Activated CD8-positive, alpha-beta memory T cell treated with anti-CD3 and anti-CD28 coated beads for 4 hours (primary cell): ENCODE results near the gene EEF2.

Source experiments
- DNase-seq, 2 donors: peaks; one replicate each; pipeline ENCODE4 v3.0.0-alpha.2; 2020; ENCODE audit warnings: low read depth in 2 of 2

Gene EEF2

DNA sequence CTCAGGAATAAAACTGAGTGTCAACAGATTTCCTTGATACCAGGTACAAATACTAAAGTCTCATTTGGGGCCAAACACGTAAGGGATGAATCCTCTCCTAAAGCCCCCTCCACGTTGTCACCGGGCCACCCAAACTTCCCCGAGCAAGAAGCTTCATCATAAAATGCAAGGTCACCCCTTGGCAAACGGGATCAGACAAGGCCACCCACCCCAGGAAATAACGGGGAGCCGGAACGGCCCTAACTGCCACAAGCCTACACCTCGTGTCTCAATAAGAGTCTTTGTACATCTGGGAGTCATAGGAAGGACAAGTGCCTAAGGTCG lies 717 bp downstream of the EEF2 start:
- no peak for DNase-seq

DNA sequence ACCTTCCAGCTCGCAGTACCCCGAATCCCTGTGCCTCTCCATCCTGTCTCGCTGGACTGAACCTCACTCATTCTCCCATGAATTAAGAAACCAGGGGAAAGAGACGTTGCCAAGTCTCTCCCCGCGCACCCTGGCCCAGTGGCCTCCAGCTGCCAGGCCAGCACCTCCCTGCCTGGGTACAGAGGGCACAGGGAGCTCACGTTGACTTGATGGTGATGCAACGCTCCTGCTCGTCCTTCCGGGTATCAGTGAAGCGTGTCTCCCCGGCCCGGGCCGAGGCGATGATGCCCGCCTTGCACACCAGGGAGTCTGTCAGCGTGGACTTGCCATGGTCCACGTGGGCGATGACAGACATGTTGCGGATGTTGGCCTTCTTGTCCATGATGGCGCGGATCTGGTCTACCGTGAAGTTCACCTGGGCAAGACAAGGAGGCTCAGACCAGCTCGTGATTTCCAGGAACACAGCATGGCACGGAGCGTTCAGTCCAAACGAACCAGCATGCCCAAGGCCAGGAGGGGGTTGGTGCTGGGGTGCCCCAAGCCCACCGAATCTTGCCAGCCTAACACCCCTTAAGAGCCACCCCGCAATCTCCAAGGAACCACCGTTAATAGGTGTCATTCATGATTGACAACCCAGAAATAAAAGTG lies 1.2 kb downstream of the EEF2 start:
- DNase-seq, result no peak

DNA sequence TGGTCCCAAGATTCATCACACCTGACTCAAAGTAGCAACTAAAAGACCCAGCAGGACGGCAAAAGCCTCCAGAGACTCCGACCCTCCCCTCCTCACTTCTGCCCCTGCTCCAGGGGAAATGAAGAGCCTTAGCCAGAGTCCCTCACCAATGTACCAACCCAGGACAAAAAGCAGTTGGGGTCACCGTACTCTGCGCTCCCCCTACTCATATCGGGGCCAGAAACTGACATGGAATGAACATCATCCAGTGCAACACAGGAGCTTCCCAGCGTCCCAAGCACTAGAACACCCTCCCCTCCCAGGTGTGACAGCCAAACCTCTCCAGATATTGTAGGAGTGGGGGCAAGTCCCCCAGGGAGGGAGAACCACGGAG lies 1.7 kb downstream of the EEF2 start:
- no peak for DNase-seq

DNA sequence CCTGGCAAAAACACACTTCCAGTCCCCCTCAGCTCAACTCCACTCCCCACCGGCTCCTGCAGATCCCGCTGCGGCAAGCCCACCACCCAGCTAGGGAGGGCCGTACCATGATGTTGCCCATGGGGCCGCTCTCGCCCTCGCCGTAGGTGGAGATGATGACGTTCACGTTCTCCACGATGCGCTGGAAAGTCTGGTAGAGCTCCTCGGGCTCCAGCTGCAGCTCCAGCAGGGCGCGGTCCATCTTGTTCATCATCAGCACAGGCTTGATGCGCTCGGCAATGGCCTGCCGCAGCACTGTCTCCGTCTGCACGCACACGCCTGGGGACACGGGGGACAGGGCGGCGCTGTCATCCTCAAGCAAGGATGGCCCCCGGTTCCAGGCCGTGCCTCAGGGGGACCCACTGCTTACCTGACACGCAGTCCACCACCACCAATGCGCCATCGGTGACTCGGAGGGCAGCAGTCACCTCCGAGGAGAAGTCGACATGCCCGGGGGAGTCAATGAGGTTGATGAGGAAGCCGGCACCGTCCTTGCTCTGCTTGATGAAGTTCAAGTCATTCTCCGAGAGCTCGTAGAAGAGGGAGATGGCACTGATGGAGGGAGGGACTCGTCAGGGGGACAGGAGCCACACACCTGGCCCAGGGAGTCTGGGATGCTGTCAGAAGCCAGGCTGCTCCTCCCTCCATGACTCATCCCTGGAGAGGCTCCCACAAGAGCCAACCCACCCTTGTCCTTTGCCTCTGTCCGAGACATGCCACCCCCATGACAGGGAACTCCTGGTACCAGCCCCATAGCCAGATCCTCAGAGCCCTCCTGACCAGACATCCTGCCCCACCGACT lies 2.3 kb downstream of the EEF2 start:
- DNase-seq, result no peak

DNA sequence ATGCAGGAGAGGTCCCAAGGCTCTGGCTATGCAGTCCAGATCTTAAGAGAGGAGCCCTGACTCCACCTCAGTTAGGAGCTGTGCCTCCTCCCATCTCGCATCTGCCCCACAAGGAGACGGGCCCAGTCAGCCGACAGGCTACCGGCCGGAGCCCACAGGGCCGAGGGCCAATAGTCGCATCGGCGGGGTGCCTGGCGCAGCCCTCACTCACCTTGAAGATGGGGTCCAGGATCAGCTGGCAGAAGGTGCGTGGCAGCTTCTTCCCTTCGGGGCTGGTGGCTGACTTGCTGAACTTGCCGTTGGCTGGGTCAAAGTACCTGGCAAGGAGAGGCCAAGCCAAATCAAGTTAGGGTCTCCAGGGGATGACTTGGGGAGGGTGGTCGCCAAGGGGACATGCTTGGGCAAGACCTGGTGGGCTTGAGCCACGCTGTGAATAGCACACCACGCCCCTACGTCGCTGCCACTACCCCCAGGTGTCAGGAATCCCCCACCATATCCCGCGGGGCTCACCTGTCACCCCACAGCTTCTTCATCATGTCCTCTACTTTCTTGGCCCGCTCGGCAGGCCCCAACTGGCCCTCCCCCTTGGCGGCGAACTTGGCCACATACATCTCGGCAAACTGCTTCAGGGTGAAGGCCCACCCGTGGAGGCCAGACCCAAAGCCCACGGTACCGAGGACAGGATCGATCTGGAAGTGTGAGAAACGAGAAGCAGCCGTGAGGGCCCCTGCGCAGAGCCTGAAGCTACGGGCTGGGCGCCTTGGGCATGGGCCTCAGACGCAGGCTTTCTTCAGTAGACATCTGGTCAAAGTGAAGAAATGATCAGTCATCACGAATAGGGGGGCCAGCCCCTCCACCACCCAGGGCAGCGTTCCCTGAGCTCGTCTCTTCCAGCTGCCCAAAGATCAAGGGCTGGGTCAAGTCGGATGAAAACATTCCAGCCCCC lies 3.3 kb downstream of the EEF2 start:
- DNase-seq, result no peak

DNA sequence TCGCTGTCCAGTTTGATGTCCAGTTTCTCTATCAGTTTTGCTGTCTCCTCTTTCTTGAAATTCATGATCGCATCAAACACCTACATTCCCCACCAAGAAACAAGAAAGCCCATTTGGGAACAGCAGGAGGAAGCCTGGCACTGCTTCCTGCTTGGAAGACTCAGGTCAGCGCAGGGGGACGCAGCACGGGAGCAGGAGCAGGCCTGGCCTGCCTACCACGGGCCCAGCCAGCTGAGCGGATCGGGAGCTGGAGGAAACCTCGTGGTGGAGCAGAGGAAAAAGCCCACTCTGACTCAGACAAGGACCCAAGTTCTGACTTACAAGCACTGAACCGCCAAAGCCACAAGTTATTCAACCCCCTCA lies 3.9 kb downstream of the EEF2 start:
- no peak for DNase-seq

DNA sequence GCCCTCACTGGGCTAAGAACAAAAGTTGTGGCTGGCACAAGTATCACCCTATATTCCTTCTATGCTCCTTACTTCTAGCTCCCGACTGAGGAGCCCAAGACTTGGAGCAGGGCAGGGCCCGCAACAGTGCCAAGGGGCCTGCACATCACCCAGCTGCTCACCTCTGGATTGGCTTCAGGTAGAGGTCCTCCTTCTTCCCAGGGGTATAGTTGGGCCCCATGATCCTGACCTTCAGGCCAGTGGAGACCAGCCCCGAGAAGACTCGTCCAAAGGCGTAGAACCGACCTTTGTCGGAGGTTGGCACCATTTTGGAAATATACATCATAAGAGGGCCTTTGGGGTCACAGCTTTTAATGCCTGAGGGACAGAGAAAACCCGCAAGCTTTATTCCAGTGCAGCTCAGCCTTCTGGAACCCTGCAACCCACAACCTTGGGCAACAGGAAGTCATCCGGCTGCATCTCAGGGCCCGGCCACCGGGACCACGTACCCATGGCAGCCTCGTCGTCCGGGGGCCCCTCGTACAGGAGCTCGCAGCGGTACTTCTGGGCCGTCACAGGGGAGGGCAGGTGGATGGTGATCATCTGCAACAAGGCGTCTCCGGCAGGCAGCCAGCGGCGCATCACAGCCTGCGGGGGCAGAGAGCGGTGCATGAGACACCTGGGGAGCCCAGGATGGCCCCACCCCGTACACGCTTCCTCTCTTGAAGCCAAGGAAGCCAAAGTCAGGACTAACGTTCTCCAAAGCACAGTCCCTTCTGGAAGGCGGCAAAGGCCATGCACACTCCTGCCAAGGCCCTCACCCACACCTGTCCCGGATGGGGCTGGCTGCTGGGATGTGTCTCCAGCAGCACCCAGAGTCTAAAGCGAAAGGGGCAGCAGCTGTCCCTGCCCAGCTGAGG lies 4.7 kb downstream of the EEF2 start:
- no peak for DNase-seq

DNA sequence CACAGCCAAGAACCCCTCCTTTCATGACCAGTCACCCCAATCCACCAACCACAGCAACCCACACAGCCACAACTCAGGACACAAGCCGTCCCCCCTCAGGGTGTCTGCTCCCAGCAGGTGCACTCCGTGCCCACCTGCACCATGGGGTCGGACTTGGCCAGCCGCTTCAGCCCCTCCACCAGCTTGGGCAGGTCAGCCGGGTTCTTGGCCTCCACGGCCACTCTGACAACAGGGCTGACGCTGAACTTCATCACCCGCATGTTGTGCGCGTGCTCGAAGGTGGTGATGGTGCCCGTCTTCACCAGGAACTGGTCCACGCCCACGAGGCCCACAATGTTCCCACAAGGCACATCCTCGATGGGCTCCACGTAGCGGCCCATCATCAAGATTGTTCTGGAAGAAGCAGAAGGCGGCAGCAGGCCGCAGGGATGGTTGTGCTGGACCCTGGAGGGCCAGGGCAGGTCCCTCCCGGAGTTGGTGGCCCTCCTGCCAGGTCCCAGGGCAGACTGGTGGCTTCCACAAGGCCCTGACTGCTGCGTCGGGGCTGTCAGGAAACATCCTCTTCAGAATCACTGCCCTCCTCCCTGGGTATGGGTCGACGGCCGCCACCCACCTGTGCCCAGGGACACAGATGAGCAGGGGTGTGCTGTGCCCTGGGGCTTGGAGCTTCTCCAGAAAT lies 5.5 kb downstream of the EEF2 start:
- DNase-seq, result no peak

DNA sequence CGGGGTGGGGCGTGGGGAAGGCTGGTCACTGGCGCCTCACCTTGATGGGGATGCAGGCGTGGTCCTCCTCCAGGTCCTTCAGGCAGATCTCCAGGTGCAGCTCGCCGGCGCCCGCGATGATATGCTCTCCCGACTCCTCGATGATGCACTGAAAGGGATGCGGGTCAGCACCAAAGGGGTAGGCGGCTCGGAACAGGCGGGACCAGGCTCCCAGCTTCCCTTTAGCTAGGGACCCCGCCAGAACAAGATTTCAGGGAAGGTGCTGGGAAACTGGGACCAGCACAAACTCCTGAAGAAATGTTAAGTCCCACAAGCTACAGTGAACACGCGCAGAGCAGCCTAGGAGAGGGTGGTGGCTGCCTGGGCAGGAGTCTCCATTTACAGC lies 6.0 kb downstream of the EEF2 start:
- DNase-seq, result no peak

DNA sequence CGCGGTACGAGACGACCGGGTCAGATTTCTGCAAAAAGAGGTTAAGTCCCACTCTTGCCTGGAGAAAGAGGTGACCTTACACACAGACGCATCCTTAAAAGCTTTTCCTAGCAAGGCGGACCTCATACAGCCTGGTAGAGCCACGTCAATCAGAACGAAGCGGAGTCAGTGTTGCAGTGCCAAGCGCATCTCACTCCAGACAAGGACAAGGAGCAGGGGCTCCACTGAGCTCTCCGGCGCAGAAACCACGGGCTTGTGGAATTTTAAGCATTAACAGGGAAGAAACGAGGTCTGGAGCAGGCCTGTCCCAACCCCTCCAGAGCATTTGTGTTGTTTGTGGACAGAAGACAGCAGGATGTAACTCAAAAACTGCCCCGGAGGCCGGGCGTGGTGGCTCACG lies 7.1 kb downstream of the EEF2 start:
- no peak for DNase-seq

DNA sequence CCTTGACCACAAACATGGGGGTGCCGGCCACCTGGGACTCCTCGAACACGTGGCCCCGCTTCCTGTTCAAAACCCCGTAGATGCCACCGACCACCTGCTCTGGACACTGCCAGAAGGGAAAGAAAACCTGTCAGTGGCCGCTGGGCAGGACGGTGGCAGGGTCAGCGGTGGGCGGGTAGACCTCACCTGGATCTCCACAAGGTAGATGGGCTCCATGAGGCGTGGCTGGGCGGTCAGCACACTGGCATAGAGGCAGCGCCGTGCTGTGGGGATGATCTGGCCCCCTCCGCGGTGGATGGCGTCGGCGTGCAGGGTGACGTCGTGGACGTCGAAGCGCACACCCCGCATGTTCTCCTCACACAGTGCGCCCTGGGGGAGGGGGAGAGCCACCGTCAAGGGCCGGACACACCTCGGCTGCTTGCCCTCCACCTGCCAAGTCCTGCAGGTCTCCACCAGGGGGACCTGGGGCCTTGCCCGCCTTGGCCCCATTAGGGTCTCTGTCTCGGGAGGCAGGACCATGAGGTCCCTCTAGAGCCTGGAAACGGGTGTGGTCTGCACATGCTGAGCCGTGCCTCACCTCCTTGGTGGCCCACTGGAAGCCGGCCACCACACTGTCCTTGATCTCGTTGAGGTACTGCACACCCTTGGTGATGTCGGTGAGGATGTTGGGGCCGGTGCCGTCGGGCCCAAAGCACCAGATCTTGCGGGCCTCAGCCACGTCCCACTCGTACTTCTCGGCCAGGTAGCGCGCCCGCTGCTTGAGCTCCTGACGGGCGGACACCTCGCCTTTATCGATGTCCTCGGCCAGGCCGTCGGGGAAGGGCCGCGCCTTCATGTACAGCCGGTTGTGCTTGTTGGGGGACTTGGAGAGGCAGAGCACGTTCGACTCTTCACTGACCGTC lies 7.8 kb downstream of the EEF2 start:
- DNase-seq, result no peak

DNA sequence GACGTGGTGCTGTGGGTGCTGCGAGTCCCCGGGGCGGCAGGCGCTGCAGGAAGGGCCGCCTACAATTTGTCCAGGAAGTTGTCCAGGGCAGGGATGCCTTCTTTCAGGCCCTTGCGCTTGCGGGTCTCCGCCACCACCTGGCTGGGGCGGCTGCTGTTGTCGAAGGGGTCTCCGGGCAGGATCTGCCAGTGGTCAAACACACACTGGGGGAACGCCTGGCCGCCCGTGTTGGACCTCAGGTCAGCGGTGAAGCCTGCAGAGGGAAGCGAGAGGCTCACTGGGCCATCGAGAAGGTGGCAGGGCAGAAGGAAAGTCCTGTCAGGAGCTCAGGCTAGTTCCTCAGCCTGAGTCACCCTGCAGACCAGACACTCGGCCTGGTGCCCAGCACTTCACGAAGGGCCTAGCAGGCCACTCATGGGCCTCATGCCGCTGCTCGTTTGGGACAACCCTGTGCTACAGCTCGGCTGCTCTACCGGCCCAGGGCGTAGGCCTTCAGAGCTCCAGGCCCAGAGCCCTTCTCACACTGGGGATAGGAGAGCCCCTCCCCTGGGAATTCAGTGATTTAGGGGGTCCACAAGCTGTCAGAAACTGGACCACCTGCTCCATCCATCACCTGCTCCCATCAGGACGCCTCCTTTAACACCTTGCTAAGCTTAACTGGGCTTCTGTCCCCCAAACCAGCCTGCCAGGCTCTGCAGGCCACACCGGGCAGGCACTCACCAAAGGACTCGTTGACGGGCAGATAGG lies 8.6 kb downstream of the EEF2 start:
- DNase-seq, result no peak

DNA sequence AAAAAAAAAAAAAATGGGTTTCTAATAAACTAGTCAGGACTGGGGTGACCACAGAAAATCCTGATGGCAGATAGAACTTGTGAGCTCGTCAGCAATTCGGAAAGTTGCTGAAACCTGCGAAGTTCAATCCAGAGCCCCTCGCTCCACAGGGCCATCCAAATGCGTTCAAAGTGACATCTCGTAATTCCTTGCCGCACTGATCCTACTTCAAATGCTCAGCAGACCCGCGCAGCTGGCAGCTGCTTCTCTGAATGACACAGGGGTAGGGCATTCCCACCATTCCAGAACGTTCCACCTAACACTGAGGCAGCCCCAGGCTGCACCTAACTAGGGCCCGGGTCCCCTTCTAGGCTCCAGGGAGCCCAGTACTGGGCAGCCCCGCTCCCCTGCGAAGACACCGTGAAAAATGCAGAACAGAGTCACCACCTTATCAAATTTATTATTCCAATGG lies 9.6 kb downstream of the EEF2 start:
- DNase-seq, result no peak

DNA sequence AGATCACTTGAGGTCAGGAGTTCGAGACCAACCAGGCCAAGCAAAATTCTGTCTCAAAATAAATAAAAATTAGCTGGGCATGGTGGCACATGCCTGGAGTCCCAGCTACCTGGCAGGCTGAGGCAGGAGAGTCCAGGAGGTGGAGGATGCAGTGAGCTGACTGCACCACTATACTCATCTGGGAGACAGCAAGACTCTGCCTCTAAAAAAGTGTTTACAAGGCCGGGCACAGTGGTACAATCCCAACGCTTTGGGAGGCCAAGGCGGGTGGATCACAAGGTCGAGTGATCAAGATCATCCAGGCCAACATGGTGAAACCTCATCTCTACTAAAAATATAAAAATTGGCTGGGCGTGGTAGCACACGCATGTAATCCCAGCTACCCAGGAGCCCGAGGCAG lies 10.1 kb downstream of the EEF2 start:
- no peak for DNase-seq

DNA sequence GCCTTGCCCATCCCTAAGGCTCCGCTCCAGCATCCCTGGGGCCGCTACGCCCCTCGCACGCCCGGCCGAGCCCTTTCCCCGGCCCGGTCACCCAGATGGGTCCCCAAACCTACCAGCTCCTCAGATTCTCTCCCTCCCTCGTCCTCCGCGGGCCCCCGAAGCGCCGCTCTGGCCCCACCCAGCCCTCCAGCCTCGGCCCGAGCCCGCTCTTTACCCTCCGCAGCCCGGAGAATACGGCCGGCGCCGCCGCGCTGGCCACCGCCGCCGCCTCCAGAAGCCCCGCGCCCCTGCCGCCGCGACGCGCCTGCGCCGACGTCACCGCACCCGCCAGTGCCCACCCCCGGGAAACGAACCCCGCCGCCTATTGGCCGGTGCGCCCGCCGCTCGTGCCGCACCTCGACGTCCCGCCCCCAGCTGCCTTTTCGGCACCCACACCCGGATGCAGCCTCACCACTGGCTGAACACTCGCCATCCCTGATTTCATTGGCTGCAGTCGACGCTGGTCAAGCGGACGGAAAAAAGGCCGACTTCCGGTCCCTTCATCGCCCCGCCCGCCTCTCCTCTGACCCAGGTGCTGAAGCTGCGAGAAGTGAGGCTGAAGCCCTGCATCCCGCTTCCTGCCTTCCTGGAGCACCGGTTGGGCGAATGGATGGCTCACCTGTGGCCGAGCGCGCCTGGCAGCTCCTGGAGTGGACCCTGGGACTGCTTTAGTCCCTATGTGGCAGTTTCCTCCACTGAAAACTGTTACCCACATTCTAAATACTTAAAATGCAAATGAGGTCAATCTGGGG lies 14.3 kb downstream of the EEF2 start, which contains the start of gene DAPK3:
Gene DAPK3 (minus strand): TSS at position 292 of the 791 bp plus-strand sequence. CDS start 1,364 bp downstream, outside the sequence.
- peak; percentile 78 to 83 for DNase-seq

DNA sequence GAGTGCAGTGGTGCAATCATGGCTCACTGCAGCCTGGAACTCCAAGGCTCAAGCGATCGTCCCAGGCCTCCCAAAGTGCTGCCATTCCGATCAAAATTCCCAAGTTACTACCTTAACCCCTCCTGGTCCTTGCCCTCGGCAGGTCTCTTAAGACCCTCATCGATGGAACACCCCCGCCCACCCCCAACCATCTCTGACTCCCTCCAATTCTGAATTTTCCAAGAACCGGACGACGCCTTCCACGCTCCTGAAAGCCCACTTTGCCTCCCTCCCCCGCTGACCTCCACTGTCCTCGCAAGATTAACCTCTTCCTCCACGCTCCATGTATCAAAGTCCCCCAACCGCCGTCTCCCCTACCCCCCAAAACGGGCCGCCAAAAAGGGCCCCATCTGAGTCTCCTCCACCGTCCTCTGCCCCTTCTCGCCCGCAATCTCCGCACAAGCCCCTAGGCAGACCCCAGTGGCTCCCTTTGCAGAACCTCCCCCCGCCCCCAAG lies 14.9 kb downstream of the EEF2 start:
- DNase-seq, result no peak

DNA sequence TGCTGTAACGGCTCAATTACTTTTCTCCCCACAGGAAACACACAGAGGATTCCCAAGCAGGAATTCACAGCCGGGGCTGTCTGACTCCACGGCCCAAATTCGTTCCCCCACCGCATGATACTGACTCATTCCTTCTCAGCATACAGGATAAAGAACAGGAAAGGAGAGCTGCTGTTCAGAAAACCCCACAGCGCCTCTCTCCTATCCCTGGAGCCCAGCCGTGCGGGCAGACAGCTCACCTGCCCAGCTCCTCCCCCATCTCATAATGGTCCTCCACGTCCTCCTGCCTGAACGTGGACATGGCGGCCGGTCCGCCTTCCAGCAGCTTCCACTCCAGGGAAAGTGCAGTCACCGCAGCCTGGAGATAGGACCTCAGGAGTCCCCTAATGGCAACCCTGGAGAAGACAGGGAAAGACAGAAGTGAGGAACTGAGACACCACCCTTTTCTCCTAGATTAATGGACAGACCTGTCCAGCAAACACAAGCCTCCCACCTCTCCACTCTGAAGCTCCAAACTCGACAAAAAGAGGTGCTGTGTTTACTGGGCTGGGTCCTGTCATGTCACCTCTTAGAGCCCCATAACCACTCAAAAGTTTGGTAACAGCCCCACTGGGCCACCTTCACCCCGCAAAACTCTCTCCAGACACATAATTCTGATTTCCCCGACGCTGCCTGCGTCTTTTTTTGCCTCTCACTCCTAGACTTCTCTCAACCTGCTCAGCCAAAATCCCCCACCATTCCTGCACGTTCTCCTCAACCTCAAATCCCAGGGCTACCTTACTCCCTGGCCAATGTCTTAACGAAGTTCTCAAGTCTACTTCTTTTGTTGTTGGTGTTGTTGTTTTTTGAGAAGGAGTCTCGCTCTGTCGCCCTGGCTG lies 15.6 kb downstream of the EEF2 start:
- no peak for DNase-seq
